ENCODE data around the gene ST3GAL6. TPM values are rescaled to one million over a fixed set of nuclear protein-coding genes. Genes with fewer than 3 reads are reported as not detected.

Gene ST3GAL6
- total and polyA plus RNA-seq, 7 donors, result 2.4 to 11.8 (median 3.9) TPM

DNA sequence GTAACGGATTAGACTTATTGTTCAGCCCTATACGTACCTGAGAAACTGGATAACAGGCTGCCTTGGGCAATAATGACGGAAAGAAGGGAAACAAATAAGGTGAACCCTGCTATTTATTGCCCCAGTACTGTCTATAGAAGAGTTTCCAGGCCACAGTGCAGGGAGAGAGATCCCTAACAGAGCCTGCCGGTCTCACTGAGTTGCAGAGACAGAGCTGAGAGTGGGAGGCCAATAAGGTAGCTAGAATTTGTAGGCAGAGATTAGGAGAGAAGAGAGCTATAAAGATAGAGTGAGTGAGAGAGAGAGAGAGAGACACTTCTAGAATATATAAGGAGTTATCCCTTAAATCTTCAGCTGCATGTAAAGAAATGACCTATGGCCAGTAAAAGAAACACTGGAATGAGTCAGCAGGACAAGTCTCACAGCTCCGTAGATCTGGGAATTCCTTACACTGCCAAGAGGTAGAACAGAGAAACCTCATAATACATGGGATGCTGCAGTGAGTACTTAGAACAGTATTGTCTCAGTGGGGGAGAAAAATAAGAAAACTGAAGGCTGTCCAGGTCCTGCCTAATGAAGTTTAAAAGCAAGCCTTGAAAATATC lies 51.8 kb downstream of the ST3GAL6 start:
- no peak for DNase-seq
- Histone ChIP-seq H3K27ac (peak overlapping the region in 1 of 4 donors; percentile 4), H3K4me3 (no peak overlapping the region), H3K36me3 (peaks cover 0 to 58% (median 2%) of the 10 kb centered on the region in 4 donors), H3K9me3 (no peaks in the 10 kb centered on the region), H3K27me3 (no peaks in the 10 kb centered on the region), H3K4me1 (peaks cover 0 to 5% (median 0%) of the 10 kb centered on the region in 4 donors)
- TF ChIP-seq, protein P1, sequence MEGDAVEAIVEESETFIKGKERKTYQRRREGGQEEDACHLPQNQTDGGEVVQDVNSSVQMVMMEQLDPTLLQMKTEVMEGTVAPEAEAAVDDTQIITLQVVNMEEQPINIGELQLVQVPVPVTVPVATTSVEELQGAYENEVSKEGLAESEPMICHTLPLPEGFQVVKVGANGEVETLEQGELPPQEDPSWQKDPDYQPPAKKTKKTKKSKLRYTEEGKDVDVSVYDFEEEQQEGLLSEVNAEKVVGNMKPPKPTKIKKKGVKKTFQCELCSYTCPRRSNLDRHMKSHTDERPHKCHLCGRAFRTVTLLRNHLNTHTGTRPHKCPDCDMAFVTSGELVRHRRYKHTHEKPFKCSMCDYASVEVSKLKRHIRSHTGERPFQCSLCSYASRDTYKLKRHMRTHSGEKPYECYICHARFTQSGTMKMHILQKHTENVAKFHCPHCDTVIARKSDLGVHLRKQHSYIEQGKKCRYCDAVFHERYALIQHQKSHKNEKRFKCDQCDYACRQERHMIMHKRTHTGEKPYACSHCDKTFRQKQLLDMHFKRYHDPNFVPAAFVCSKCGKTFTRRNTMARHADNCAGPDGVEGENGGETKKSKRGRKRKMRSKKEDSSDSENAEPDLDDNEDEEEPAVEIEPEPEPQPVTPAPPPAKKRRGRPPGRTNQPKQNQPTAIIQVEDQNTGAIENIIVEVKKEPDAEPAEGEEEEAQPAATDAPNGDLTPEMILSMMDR (IDR thresholded peaks at IDR 0.05), result no peak
- TF ChIP-seq POLR2A (IDR thresholded peaks at IDR 0.05), result no peak
- no peak for TF ChIP-seq POLR2AphosphoS5 (IDR thresholded peaks at IDR 0.05)
- no peak for TF ChIP-seq EP300 (IDR thresholded peaks at IDR 0.05)
- WGBS, 2 donors, result 86 to 91% methylated on average over 5 of the region's 5 CpGs
- intact Hi-C loops (cut with DNase I), result loop anchor here (5.0 kb wide), 2 partner anchors 87 to 218 kb away; partner anchors contain the start of gene DCBLD2

DNA sequence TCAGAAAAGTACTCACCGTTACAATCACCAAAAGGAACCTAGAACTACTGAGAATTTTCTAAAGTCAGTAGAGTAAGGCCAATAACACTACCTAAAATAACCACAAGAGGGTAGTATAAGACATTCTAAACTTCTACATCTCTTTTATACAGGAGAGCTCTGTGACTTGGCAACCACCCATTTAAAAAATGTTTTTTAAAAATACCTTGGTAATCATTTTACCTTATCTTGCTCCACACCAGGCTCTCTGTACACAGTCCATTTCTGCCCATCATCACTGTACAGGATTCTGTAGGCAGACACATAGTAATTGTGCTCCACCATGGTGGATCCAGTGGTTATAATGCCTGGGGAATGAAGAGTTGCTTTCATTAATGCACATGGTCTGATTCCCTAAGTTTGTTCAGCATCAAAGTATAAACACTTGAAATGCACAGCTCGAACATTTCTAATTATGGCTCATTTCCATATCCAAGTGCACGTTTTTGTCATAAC lies 54.5 kb downstream of the ST3GAL6 start:
- no peak for DNase-seq
- intact Hi-C loops (cut with DNase I), result loop anchor here (1.0 to 5.0 kb wide), 2 partner anchors 85 to 177 kb away; partner anchors contain the start of gene DCBLD2
- H3K4me3 ChIP-seq, result no peak overlapping the region
- no peaks in the 10 kb centered on the region for H3K9me3 ChIP-seq
- peaks cover 0 to 55% (median 0%) of the 10 kb centered on the region in 4 donors for H3K36me3 ChIP-seq
- TF ChIP-seq EP300 (IDR thresholded peaks at IDR 0.05) (no peak), POLR2AphosphoS5 (IDR thresholded peaks at IDR 0.05) (peak in 1 of 4 donors; percentile 6)
- TF ChIP-seq, protein P1 (IDR thresholded peaks at IDR 0.05), result peak; percentile 47 to 80 (median 72)
- no peaks in the 10 kb centered on the region for H3K27me3 ChIP-seq
- 50 to 52% methylated on average over 3 of the region's 3 CpGs for WGBS, 2 donors
- no peak overlapping the region for H3K27ac ChIP-seq
- peaks cover 0 to 5% (median 0%) of the 10 kb centered on the region in 4 donors for H3K4me1 ChIP-seq

DNA sequence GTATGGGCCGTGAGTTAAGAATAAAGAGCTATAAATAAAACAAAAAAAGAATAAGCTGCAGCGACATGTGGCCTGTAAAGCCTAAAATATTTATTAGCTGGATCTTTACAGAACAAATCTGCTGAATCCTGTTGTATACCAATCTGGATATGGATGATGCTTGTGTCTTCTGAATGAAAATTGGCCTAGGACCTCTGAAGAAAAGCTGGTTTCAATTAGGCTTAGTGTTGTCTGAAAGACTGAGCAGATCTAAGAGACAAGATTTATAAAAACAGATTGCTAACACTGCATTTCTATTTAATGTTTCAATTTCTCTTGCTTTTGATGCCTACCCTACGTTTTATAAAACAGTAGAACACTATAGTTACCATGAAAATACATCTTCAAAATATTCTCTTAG lies 57.9 kb downstream of the ST3GAL6 start:
- intact Hi-C loops (cut with DNase I), result no loop called here
- 76 to 83% methylated on average over 3 of the region's 3 CpGs for WGBS, 2 donors
- Histone ChIP-seq H3K4me3 (no peak overlapping the region), H3K36me3 (peaks cover 0 to 43% (median 0%) of the 10 kb centered on the region in 4 donors), H3K4me1 (peaks cover 0 to 9% (median 2%) of the 10 kb centered on the region in 4 donors), H3K27ac (no peak overlapping the region), H3K9me3 (no peaks in the 10 kb centered on the region), H3K27me3 (no peaks in the 10 kb centered on the region)
- TF ChIP-seq, protein P1 (IDR thresholded peaks at IDR 0.05), result no peak
- TF ChIP-seq POLR2A (IDR thresholded peaks at IDR 0.05) (no peak), EP300 (IDR thresholded peaks at IDR 0.05) (no peak), POLR2AphosphoS5 (IDR thresholded peaks at IDR 0.05) (no peak)
- no peak for DNase-seq

DNA sequence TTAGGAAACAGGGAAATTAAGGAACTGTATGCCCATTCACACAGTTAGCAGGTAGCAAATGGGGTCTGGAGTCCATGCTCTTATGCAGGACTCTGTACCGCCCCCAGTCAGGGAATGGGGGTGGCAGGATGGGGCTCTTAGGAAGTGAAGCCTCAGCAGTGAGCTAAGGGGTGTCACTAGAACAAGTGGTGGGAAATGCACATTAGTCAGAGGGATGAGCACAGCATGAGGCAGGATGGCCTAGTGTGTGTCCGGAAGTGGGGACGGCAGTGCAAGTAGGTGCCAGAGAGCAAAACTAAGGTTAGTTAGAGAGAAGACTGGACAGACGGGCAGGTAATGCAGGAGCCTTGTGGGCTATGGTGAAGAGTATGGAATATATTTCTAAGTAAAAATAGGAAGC lies 60.7 kb downstream of the ST3GAL6 start:
- 95 to 97% methylated on average over 4 of the region's 4 CpGs for WGBS, 2 donors
- Histone ChIP-seq H3K4me1 (peaks cover 0 to 17% (median 4%) of the 10 kb centered on the region in 4 donors), H3K4me3 (no peak overlapping the region), H3K36me3 (peaks cover 0 to 23% (median 0%) of the 10 kb centered on the region in 4 donors), H3K9me3 (no peaks in the 10 kb centered on the region), H3K27me3 (no peaks in the 10 kb centered on the region), H3K27ac (no peak overlapping the region)
- TF ChIP-seq EP300 (IDR thresholded peaks at IDR 0.05) (no peak), POLR2AphosphoS5 (IDR thresholded peaks at IDR 0.05) (no peak), POLR2A (IDR thresholded peaks at IDR 0.05) (no peak)
- TF ChIP-seq, protein P1 (IDR thresholded peaks at IDR 0.05), result no peak
- no peak for DNase-seq
- intact Hi-C loops (cut with DNase I), result no loop called here

All from sigmoid colon (tissue), 7 donors.